ENCODE measurements around the gene SHROOM3. TPM values are rescaled to one million over a fixed set of nuclear protein-coding genes. Genes with fewer than 3 reads are reported as not detected.

The SHROOM3 gene
- total and polyA plus RNA-seq, 7 donors: 5.1 to 71.0 (median 28.2) TPM

- TF ChIP-seq EP300 (IDR thresholded peaks at IDR 0.05): no peak
- no peak for TF ChIP-seq CTCF (IDR thresholded peaks at IDR 0.05)
- no peak for TF ChIP-seq POLR2A (IDR thresholded peaks at IDR 0.05)
- TF ChIP-seq POLR2AphosphoS5 (IDR thresholded peaks at IDR 0.05): no peak
- H3K27ac ChIP-seq: no peak overlapping the region
- DNase-seq: no peak
- H3K4me1 ChIP-seq: peaks cover 0 to 13% (median 3%) of the 10 kb centered on the region in 4 donors
- intact Hi-C loops (cut with DNase I): no loop called here
- H3K36me3 ChIP-seq: no peaks in the 10 kb centered on the region
- H3K27me3 ChIP-seq: no peaks in the 10 kb centered on the region
- 85 to 90% methylated on average over 2 of the region's 2 CpGs for WGBS, 2 donors
- no peaks in the 10 kb centered on the region for H3K9me3 ChIP-seq
- no peak overlapping the region for H3K4me3 ChIP-seq
These were observed 101.3 kb downstream of the SHROOM3 start for GRCh38 chr4:76536373-76536689.

GRCh38 chr4:76538296-76538695, 103.3 kb downstream of the SHROOM3 start:
- TF ChIP-seq EP300 (IDR thresholded peaks at IDR 0.05): no peak
- no peak for TF ChIP-seq POLR2AphosphoS5 (IDR thresholded peaks at IDR 0.05)
- no peak for TF ChIP-seq POLR2A (IDR thresholded peaks at IDR 0.05)
- TF ChIP-seq CTCF (IDR thresholded peaks at IDR 0.05): no peak
- Histone ChIP-seq H3K27ac (no peak overlapping the region), H3K36me3 (no peaks in the 10 kb centered on the region), H3K9me3 (no peaks in the 10 kb centered on the region), H3K4me1 (peaks cover 0 to 13% (median 3%) of the 10 kb centered on the region in 4 donors), H3K27me3 (no peaks in the 10 kb centered on the region), H3K4me3 (no peak overlapping the region)
- DNase-seq: no peak
- intact Hi-C loops (cut with DNase I): no loop called here

- no peak for TF ChIP-seq CTCF (IDR thresholded peaks at IDR 0.05)
- no peak for TF ChIP-seq EP300 (IDR thresholded peaks at IDR 0.05)
- TF ChIP-seq POLR2AphosphoS5 (IDR thresholded peaks at IDR 0.05): no peak
- TF ChIP-seq POLR2A (IDR thresholded peaks at IDR 0.05): no peak
- peak overlapping the region in 1 of 4 donors; percentile 4 for H3K27ac ChIP-seq
These were observed 105.0 kb downstream of the SHROOM3 start for GRCh38 chr4:76539979-76540378.

GRCh38 chr4:76540486-76540885, 105.5 kb downstream of the SHROOM3 start:
- WGBS, 2 donors: 94 to 96% methylated on average over 2 of the region's 2 CpGs
- no peaks in the 10 kb centered on the region for H3K27me3 ChIP-seq
- no peaks in the 10 kb centered on the region for H3K36me3 ChIP-seq
- DNase-seq: no peak
- H3K27ac ChIP-seq: peak overlapping the region in 1 of 4 donors; percentile 4
- peaks cover 0 to 13% (median 3%) of the 10 kb centered on the region in 4 donors for H3K4me1 ChIP-seq
- no peaks in the 10 kb centered on the region for H3K9me3 ChIP-seq
- TF ChIP-seq EP300 (IDR thresholded peaks at IDR 0.05): no peak
- no peak for TF ChIP-seq POLR2AphosphoS5 (IDR thresholded peaks at IDR 0.05)
- TF ChIP-seq POLR2A (IDR thresholded peaks at IDR 0.05): no peak
- TF ChIP-seq CTCF (IDR thresholded peaks at IDR 0.05): no peak
- H3K4me3 ChIP-seq: no peak overlapping the region
- intact Hi-C loops (cut with DNase I): no loop called here

More at GRCh38 chr4:76539979-76540378, 105.0 kb downstream of the SHROOM3 start:
- no peaks in the 10 kb centered on the region for H3K36me3 ChIP-seq
- H3K9me3 ChIP-seq: no peaks in the 10 kb centered on the region
- intact Hi-C loops (cut with DNase I): no loop called here
- 89 to 91% methylated on average over 6 of the region's 6 CpGs for WGBS, 2 donors
- no peak overlapping the region for H3K4me3 ChIP-seq
- no peaks in the 10 kb centered on the region for H3K27me3 ChIP-seq
- DNase-seq: no peak
- H3K4me1 ChIP-seq: peaks cover 0 to 13% (median 3%) of the 10 kb centered on the region in 4 donors

GRCh38 chr4:76543378-76543777, 108.3 kb downstream of the SHROOM3 start:
- no peaks in the 10 kb centered on the region for H3K9me3 ChIP-seq
- TF ChIP-seq POLR2AphosphoS5 (IDR thresholded peaks at IDR 0.05) (no peak), POLR2A (IDR thresholded peaks at IDR 0.05) (no peak)
- H3K27me3 ChIP-seq: no peaks in the 10 kb centered on the region
- H3K4me1 ChIP-seq: peaks cover 0 to 22% (median 12%) of the 10 kb centered on the region in 4 donors
- 89% methylated on average over 5 of the region's 5 CpGs for WGBS, 2 donors
- no peak for DNase-seq
- no peak overlapping the region for H3K4me3 ChIP-seq
- H3K36me3 ChIP-seq: no peaks in the 10 kb centered on the region
- no peak overlapping the region for H3K27ac ChIP-seq
- intact Hi-C loops (cut with DNase I): no loop called here
